ENCODE results near the gene PRRT1B. TPM values are rescaled to one million over a fixed set of nuclear protein-coding genes. Genes with fewer than 3 reads are reported as not detected.

PRRT1B gene
- total and polyA plus RNA-seq, 9 of the 15 experiments (the other 6 are each of a cell fraction or from before 2014, with no cell fraction given) = not detected

DNA sequence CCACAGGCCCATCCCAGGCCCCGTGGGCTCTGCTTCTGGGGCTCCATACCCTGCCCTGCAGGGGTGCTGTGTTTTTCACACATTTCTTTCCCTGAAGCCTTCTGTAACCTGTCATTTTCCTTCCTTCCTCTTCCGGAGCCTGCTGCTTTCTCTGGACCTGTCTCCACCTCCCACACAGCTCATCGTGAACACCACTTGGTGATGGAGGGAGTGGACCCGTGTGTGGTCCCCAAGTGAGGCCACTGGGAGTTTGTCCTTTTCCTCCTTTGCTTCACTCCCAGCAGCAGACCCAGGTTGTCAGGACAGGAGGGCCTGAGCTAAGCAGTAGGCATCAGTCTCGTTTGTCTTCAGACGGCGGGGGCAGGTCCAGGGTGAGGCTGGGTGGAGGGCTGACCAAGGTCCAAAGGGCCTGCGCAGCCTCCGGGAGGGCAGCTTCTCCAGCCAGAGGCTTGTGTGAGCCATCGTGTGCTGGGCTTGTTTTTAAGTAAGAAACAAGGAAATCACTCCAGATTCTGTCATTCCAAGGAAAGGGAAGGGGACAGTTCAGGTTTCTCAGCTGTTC lies 48.4 kb upstream of the PRRT1B start (continued):
- TF ChIP-seq, protein P1, sequence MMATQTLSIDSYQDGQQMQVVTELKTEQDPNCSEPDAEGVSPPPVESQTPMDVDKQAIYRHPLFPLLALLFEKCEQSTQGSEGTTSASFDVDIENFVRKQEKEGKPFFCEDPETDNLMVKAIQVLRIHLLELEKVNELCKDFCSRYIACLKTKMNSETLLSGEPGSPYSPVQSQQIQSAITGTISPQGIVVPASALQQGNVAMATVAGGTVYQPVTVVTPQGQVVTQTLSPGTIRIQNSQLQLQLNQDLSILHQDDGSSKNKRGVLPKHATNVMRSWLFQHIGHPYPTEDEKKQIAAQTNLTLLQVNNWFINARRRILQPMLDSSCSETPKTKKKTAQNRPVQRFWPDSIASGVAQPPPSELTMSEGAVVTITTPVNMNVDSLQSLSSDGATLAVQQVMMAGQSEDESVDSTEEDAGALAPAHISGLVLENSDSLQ (IDR thresholded peaks at IDR 0.05) = no peak
- TF ChIP-seq POLR2H (tag; IDR thresholded peaks at IDR 0.05; ENCODE audit: low read depth) = no peak
- no peak for TF ChIP-seq CBX8 (IDR thresholded peaks at IDR 0.05; ENCODE audit: borderline replicate concordance, extremely low read depth, low read depth, low read length, poor library complexity, severe bottlenecking)
- no peak for TF ChIP-seq MTA3 (IDR thresholded peaks at IDR 0.05; ENCODE audit: borderline replicate concordance)
- TF ChIP-seq SUPT5H (IDR thresholded peaks at IDR 0.05) = no peak
- no peak for TF ChIP-seq ZNF717 (CRISPR knock-in tag; IDR thresholded peaks at IDR 0.05)
- no peak for TF ChIP-seq KDM5B (IDR thresholded peaks at IDR 0.05; ENCODE audit: insufficient replicate concordance, low read depth, low read length)

GRCh38 chr9:131499254-131499767 lies 46.0 kb upstream of the PRRT1B start:
- Histone ChIP-seq H2AFZ (ENCODE audit: low read depth, low read length) (no peak overlapping the region), H3K9me3 (replicated peaks; ENCODE audit: control insufficient read depth, insufficient read depth, low read depth, low read length) (no peaks in the 10 kb centered on the region), H3K4me1 (replicated peaks in 1 of 2; ENCODE audit: control insufficient read depth in 2 of 2, insufficient read depth in 2 of 2, low read length in 2 of 2) (peaks cover 2 to 25% of the 10 kb centered on the region in 2 experiments; a peak in 4 of 5 replicates), H4K20me1 (replicated peaks; ENCODE audit: control insufficient read depth, insufficient read depth, low read length) (peaks cover 18% of the 10 kb centered on the region; the same call in 1 of the 2 replicates), H3K27me3 (ENCODE audit: control insufficient read depth in 2 of 2, insufficient read depth in 2 of 2, low read length in 2 of 2) (no peaks in the 10 kb centered on the region), H3K9me1 (ENCODE audit: control insufficient read depth, insufficient read depth, low read length) (no peaks in the 10 kb centered on the region), H3K79me2 (ENCODE audit: control insufficient read depth, insufficient read depth, low read length) (peaks cover 8% of the 10 kb centered on the region; the same call in 2 of the 3 replicates), H3K4me3 (no peak overlapping the region), H3K27ac (ENCODE audit: extremely low read depth, low read depth, low read length) (no peak overlapping the region), H3K36me3 (ENCODE audit: control insufficient read depth, insufficient read depth, low read length) (peaks cover 58% of the 10 kb centered on the region; the same call in 2 of the 3 replicates), H3K9ac (ENCODE audit: insufficient read depth in 1 of 2, low read depth in 2 of 2, low read length in 2 of 2) (0 out of 4 replicates have a peak overlapping the region, but pooled peaks of 1 of the 2 experiments have one; percentile 17), H3K4me2 (ENCODE audit: insufficient read depth, low read length) (no peak overlapping the region)
- DNase-seq (ENCODE audit: extremely low read depth in 1 of 4, low spot score in 3 of 4) (no peak), FAIRE-seq (no peak), ATAC-seq (no peak)
- TF ChIP-seq POLR2A (conservative IDR thresholded peaks at IDR 0.05) = peak; percentile 39; the same call in 1 of the 2 replicates
- TF ChIP-seq POLR2AphosphoS5 (IDR thresholded peaks at IDR 0.05; ENCODE audit: control insufficient read depth, insufficient read depth, low read depth, low read length) = peak; percentile 31; the same call in 1 of the 2 replicates
- no peak for TF ChIP-seq ZBTB17 (CRISPR knock-in tag; IDR thresholded peaks at IDR 0.05)
- TF ChIP-seq, protein P2, sequence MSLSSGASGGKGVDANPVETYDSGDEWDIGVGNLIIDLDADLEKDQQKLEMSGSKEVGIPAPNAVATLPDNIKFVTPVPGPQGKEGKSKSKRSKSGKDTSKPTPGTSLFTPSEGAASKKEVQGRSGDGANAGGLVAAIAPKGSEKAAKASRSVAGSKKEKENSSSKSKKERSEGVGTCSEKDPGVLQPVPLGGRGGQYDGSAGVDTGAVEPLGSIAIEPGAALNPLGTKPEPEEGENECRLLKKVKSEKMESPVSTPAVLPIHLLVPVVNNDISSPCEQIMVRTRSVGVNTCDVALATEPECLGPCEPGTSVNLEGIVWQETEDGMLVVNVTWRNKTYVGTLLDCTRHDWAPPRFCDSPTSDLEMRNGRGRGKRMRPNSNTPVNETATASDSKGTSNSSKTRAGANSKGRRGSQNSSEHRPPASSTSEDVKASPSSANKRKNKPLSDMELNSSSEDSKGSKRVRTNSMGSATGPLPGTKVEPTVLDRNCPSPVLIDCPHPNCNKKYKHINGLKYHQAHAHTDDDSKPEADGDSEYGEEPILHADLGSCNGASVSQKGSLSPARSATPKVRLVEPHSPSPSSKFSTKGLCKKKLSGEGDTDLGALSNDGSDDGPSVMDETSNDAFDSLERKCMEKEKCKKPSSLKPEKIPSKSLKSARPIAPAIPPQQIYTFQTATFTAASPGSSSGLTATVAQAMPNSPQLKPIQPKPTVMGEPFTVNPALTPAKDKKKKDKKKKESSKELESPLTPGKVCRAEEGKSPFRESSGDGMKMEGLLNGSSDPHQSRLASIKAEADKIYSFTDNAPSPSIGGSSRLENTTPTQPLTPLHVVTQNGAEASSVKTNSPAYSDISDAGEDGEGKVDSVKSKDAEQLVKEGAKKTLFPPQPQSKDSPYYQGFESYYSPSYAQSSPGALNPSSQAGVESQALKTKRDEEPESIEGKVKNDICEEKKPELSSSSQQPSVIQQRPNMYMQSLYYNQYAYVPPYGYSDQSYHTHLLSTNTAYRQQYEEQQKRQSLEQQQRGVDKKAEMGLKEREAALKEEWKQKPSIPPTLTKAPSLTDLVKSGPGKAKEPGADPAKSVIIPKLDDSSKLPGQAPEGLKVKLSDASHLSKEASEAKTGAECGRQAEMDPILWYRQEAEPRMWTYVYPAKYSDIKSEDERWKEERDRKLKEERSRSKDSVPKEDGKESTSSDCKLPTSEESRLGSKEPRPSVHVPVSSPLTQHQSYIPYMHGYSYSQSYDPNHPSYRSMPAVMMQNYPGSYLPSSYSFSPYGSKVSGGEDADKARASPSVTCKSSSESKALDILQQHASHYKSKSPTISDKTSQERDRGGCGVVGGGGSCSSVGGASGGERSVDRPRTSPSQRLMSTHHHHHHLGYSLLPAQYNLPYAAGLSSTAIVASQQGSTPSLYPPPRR (CRISPR knock-in tag; IDR thresholded peaks at IDR 0.05; ENCODE audit: borderline replicate concordance) = no peak
- WGBS (ENCODE audit: insufficient coverage, low coverage, missing lambda C conversion rate) = 92% methylated on average over 7 of the region's 7 CpGs
- intact Hi-C loops (cut with micrococcal nuclease) (no loop called here), in situ Hi-C loops (cut with MboI) (no loop called here)
- no TSS peak for BruUV-seq (replicated peaks)
- POLR2A ChIA-PET = interaction anchor here (0.6 to 2.4 kb wide), 5 partner anchors 8 to 228 kb away, joined by 3 to 12 read pairs (median 4); no protein-coding TSS in a partner anchor
- CTCF ChIA-PET (ENCODE audit: low intra/inter-chr PET ratio) = no interaction called here
